ENCODE measurements around the gene ROBO2.

DNA sequence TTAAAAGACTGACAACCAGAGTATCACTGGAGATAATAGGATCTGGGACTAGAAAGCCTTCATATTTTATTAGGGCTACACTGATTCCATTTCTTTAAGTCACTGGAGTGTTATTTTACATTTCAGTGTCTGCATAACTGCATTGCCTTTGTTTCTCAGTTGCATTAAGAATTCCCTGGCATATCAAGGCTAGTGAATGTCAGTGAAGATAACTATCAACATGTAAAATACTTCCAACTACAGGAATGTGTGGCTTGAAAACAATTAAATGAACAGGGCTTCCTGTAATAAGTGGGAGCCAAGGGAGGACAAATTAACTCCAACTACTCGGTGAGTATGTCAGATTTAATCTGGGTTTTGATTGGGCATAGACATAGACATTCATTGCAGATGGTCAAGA lies 628.5 kb downstream of the ROBO2 start:
- no peak for TF ChIP-seq EZH2 (IDR thresholded peaks at IDR 0.05)
- TF ChIP-seq ZNF274 (IDR thresholded peaks at IDR 0.05; ENCODE audit: low read depth, low read length) = no peak
- TF ChIP-seq ELF1 (IDR thresholded peaks at IDR 0.05; ENCODE audit: borderline replicate concordance, low read depth) = no peak
- no peak for TF ChIP-seq POLR2AphosphoS5 (IDR thresholded peaks at IDR 0.05; ENCODE audit: low read depth, low read length)
- TF ChIP-seq, protein P1, sequence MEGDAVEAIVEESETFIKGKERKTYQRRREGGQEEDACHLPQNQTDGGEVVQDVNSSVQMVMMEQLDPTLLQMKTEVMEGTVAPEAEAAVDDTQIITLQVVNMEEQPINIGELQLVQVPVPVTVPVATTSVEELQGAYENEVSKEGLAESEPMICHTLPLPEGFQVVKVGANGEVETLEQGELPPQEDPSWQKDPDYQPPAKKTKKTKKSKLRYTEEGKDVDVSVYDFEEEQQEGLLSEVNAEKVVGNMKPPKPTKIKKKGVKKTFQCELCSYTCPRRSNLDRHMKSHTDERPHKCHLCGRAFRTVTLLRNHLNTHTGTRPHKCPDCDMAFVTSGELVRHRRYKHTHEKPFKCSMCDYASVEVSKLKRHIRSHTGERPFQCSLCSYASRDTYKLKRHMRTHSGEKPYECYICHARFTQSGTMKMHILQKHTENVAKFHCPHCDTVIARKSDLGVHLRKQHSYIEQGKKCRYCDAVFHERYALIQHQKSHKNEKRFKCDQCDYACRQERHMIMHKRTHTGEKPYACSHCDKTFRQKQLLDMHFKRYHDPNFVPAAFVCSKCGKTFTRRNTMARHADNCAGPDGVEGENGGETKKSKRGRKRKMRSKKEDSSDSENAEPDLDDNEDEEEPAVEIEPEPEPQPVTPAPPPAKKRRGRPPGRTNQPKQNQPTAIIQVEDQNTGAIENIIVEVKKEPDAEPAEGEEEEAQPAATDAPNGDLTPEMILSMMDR (IDR thresholded peaks at IDR 0.05 in 2 of 3, conservative IDR thresholded peaks at IDR 0.05 in 1 of 3; ENCODE audit: borderline replicate concordance in 1 of 3, insufficient read depth in 1 of 3, low read depth in 2 of 3, low read length in 2 of 3) = no peak
- TF ChIP-seq POLR2A (IDR thresholded peaks at IDR 0.05; ENCODE audit: borderline replicate concordance, extremely low read depth, insufficient read depth, insufficient read length) = no peak
- no peak for TF ChIP-seq RAD21 (IDR thresholded peaks at IDR 0.05; ENCODE audit: low read depth)

All from HCT116 (cell line).